ENCODE results near the gene NF1.
"Not testable (repeated sequence)": the region's sequence is repeated elsewhere in the genome, so short reads cannot be mapped to it uniquely, and the experiment has no call there.

Gene NF1

GRCh38 chr17:31252741-31253140 is 158.0 kb downstream of the NF1 start:
- TF ChIP-seq, protein P1, sequence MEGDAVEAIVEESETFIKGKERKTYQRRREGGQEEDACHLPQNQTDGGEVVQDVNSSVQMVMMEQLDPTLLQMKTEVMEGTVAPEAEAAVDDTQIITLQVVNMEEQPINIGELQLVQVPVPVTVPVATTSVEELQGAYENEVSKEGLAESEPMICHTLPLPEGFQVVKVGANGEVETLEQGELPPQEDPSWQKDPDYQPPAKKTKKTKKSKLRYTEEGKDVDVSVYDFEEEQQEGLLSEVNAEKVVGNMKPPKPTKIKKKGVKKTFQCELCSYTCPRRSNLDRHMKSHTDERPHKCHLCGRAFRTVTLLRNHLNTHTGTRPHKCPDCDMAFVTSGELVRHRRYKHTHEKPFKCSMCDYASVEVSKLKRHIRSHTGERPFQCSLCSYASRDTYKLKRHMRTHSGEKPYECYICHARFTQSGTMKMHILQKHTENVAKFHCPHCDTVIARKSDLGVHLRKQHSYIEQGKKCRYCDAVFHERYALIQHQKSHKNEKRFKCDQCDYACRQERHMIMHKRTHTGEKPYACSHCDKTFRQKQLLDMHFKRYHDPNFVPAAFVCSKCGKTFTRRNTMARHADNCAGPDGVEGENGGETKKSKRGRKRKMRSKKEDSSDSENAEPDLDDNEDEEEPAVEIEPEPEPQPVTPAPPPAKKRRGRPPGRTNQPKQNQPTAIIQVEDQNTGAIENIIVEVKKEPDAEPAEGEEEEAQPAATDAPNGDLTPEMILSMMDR (IDR thresholded peaks at IDR 0.05; ENCODE audit: low read depth, low read length): no peak
- DNase-seq (ENCODE audit: extremely low read depth, low read depth): no peak

DNA sequence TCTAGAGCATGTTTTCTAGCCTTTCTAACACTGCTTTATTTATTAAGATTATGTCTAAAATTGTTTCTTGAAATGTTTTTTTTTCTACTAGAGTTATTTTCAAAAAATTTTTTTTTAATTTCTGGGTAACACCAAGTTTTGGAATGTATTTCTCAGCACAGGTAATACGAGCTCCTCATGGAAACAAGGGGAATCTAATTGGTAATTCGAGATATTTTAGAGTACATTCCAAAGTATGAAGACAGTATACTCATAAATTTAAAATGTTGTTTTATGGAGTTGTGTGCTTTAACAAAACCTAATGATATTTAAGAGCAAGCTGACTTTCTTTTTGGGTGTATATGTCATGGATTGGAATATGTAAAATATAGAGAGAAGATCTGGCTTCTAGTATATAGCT is 159.9 kb downstream of the NF1 start:
- TF ChIP-seq, protein P1 (IDR thresholded peaks at IDR 0.05; ENCODE audit: low read depth, low read length): no peak
- DNase-seq (ENCODE audit: extremely low read depth, low read depth): no peak

- TF ChIP-seq, protein P1 (IDR thresholded peaks at IDR 0.05; ENCODE audit: low read depth, low read length): no peak
- no peak for DNase-seq (ENCODE audit: extremely low read depth, low read depth)
Measured at GRCh38 chr17:31256936-31257335, 162.2 kb downstream of the NF1 start.

DNA sequence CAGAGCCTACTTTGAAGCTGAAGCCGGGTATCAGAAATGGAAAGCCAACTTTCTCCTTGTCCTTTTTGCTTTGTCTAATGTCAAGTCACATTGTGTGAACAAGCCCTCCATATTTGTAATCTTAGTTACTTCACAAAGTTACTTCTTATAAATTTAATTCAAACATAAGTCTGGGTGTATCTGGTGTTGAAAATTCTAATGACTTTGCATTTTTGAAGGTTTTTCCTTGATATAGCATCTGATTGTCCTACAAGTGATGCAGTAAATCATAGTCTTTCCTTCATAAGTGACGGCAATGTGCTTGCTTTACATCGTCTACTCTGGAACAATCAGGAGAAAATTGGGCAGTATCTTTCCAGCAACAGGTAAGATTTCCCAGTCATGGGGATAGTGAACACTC is 165.4 kb downstream of the NF1 start:
- TF ChIP-seq, protein P1 (IDR thresholded peaks at IDR 0.05; ENCODE audit: low read depth, low read length): no peak
- no peak for DNase-seq (ENCODE audit: extremely low read depth, low read depth)

- no peak for DNase-seq (ENCODE audit: extremely low read depth, low read depth)
Measured at GRCh38 chr17:31261601-31262000, 166.8 kb downstream of the NF1 start.

DNA sequence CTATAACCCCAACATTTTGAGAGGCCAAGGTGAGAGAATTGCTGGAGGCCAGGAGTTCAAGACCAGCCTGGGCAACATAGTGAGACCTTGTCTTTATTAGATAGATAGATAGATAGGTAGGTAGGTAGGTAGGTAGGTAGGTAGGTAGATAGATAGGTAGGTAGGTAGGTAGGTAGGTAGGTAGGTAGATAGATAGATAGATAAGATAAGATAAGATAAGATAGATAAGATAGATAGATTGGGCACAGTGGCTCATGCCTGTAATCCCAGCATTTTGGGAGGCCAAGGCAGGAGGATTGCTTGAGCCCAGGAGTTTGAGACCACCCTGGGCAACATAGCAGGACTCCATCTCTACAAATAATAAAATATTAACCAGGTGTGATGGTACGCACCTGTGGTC is 168.1 kb downstream of the NF1 start:
- DNase-seq (ENCODE audit: extremely low read depth, low read depth): not testable (repeated sequence)

More at GRCh38 chr17:31261601-31262000, 166.8 kb downstream of the NF1 start:
- TF ChIP-seq, protein P1 (IDR thresholded peaks at IDR 0.05; ENCODE audit: low read depth, low read length): no peak

DNA sequence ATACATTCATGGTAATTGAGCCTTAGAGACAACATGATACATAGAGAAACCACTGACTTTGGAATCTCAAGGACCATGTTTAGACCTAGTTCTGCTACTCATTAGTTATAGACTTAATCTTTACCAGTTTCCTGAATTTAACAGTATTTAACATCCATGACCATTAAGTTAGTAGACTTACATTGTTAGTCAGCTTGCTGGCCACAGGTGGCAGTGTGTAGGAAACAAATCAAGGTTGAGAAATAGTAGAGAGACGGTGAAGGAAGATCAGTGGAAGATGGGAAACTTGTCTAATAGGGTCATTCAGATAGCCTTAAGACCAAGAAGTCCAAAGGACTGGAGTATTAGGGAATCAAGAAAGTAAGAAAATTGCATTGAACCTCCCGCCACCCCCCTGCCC is 171.3 kb downstream of the NF1 start:
- no peak for DNase-seq (ENCODE audit: extremely low read depth, low read depth)
- TF ChIP-seq, protein P1 (IDR thresholded peaks at IDR 0.05; ENCODE audit: low read depth, low read length): 0 out of 2 replicates have a peak, but pooled peaks have one; percentile 0

GRCh38 chr17:31269036-31269577 is 174.3 kb downstream of the NF1 start:
- no peak for DNase-seq (ENCODE audit: extremely low read depth, low read depth)
- TF ChIP-seq, protein P1 (IDR thresholded peaks at IDR 0.05; ENCODE audit: low read depth, low read length): no peak

Data from AG09319 (cell line).